ENCODE measurements around the gene MROH8.

Gene MROH8

DNA sequence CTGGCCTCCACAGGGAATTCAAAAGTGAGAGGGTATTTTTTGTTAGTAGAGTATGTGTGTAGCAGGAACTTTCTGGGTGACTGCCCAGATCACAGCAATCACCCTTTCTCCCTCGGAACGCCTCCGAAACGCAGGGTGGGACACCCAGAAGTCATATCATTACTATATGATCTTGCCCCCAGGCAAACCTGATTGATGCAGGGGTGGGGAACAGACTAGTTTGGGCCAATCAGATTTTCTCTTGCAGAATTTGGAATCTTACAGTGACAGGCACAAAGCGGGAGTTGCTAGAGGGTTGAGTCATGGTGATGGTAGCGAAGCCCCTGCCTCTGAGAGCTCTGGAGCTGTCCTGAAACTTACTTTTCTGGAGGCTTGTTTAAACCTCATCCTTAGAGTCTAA lies 16.7 kb downstream of the MROH8 start:
- Histone ChIP-seq H3K9me2 (replicated peaks; ENCODE audit: insufficient read depth, low read length) (no peaks in the 10 kb centered on the region), H3K79me2 (ENCODE audit: low read length) (no peaks in the 10 kb centered on the region), H3K4me3 (ENCODE audit: low read length) (no peak overlapping the region), H2AFZ (ENCODE audit: low read length) (no peak overlapping the region), H3F3A (ENCODE audit: insufficient read depth, low read length) (no peaks in the 10 kb centered on the region), H3K9ac (ENCODE audit: low read length) (no peak overlapping the region), H3K27ac (ENCODE audit: low read length) (no peak overlapping the region), H3K27me3 (replicated peaks; ENCODE audit: insufficient read depth, low read length) (no peaks in the 10 kb centered on the region), H3K9me3 (replicated peaks; ENCODE audit: insufficient read depth, low read length) (no peaks in the 10 kb centered on the region), H3K4me2 (ENCODE audit: low read depth, low read length) (no peak overlapping the region), H3K36me3 (replicated peaks; ENCODE audit: insufficient read depth, low read length) (no peaks in the 10 kb centered on the region), H4K20me1 (ENCODE audit: insufficient read depth, low read length) (no peaks in the 10 kb centered on the region), H3K4me1 (ENCODE audit: low read length) (peaks cover 8% of the 10 kb centered on the region)
- no peak for DNase-seq
- TF ChIP-seq EZH2phosphoT487 (IDR thresholded peaks at IDR 0.05; ENCODE audit: low read length) (no peak), EZH2 (optimal IDR thresholded peaks at IDR 0.05; ENCODE audit: low read depth, low read length) (no peak)
- TF ChIP-seq, protein P1, sequence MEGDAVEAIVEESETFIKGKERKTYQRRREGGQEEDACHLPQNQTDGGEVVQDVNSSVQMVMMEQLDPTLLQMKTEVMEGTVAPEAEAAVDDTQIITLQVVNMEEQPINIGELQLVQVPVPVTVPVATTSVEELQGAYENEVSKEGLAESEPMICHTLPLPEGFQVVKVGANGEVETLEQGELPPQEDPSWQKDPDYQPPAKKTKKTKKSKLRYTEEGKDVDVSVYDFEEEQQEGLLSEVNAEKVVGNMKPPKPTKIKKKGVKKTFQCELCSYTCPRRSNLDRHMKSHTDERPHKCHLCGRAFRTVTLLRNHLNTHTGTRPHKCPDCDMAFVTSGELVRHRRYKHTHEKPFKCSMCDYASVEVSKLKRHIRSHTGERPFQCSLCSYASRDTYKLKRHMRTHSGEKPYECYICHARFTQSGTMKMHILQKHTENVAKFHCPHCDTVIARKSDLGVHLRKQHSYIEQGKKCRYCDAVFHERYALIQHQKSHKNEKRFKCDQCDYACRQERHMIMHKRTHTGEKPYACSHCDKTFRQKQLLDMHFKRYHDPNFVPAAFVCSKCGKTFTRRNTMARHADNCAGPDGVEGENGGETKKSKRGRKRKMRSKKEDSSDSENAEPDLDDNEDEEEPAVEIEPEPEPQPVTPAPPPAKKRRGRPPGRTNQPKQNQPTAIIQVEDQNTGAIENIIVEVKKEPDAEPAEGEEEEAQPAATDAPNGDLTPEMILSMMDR (IDR thresholded peaks at IDR 0.05; ENCODE audit: low read length): no peak

DNA sequence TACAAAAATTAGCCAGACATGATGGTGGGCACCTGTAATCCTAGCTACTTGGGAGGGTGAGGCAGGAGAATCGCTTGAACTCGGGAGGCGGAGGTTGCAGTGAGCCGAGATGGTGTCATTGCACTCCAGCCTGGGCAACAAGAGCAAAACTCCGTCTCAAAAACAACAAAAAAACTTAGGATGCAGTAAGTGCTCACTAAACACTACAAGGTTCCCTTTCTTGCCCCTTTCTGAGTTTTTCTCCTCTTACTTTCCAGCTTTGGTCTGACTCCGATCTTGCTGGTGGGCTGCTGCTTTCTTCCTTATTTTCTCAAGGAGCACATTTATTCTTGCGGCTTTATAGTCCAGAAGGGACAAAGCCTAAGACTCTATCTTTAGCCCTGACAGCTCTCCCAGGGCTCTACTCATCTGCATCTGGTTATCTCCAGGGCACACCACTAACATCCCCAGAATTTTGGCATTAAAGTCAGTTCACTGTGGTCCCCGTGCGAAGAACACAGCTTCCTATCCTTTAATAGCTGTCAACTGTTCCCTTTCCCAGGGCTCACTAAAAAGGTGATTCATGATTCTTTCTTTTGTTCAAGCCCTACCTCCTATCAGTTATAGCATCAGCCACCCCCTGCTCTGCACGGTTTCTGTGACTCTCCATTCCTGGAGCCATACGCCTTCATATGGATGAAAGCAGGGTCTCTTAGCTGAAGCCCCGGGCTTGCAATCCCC lies 17.4 kb downstream of the MROH8 start:
- H3K4me2 ChIP-seq (ENCODE audit: low read depth, low read length): no peak overlapping the region
- H3K79me2 ChIP-seq (ENCODE audit: low read length): no peaks in the 10 kb centered on the region
- no peaks in the 10 kb centered on the region for H3F3A ChIP-seq (ENCODE audit: insufficient read depth, low read length)
- no peak overlapping the region for H3K27ac ChIP-seq (ENCODE audit: low read length)
- TF ChIP-seq, protein P1 (IDR thresholded peaks at IDR 0.05; ENCODE audit: low read length): no peak
- no peak for TF ChIP-seq EZH2 (optimal IDR thresholded peaks at IDR 0.05; ENCODE audit: low read depth, low read length)
- TF ChIP-seq EZH2phosphoT487 (IDR thresholded peaks at IDR 0.05; ENCODE audit: low read length): no peak
- DNase-seq: no peak
- peaks cover 8% of the 10 kb centered on the region for H3K4me1 ChIP-seq (ENCODE audit: low read length)
- no peaks in the 10 kb centered on the region for H3K36me3 ChIP-seq (replicated peaks; ENCODE audit: insufficient read depth, low read length)
- no peak overlapping the region for H3K9ac ChIP-seq (ENCODE audit: low read length)
- H3K27me3 ChIP-seq (replicated peaks; ENCODE audit: insufficient read depth, low read length): no peaks in the 10 kb centered on the region
- H3K4me3 ChIP-seq (ENCODE audit: low read length): no peak overlapping the region
- H3K9me3 ChIP-seq (replicated peaks; ENCODE audit: insufficient read depth, low read length): no peaks in the 10 kb centered on the region
- no peak overlapping the region for H2AFZ ChIP-seq (ENCODE audit: low read length)
- H3K9me2 ChIP-seq (replicated peaks; ENCODE audit: insufficient read depth, low read length): no peaks in the 10 kb centered on the region
- H4K20me1 ChIP-seq (ENCODE audit: insufficient read depth, low read length): no peaks in the 10 kb centered on the region

DNA sequence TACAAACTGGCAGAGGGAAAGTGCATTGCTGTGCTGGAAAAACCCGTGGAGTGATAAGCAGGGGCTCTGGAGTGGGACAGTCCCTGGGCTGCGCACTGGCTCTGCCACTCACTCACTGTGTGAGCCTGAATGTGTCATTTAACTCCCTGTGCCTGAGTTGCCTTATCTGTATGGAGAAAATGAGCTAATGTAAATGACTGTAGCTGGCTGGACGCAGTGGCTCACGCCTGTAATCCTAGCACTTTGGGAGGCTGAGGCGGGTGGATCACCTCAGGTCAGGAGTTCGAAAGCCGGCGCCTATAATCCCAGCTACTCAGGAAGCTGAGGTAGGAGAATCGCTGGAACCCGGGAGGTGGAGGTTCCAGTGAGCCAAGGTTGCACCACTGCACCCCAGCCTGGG lies 18.7 kb downstream of the MROH8 start:
- H3K4me3 ChIP-seq (ENCODE audit: low read length): no peak overlapping the region
- H3K9ac ChIP-seq (ENCODE audit: low read length): no peak overlapping the region
- H3K27me3 ChIP-seq (replicated peaks; ENCODE audit: insufficient read depth, low read length): no peaks in the 10 kb centered on the region
- H3K36me3 ChIP-seq (replicated peaks; ENCODE audit: insufficient read depth, low read length): no peaks in the 10 kb centered on the region
- TF ChIP-seq EZH2 (optimal IDR thresholded peaks at IDR 0.05; ENCODE audit: low read depth, low read length): no peak
- H3K79me2 ChIP-seq (ENCODE audit: low read length): no peaks in the 10 kb centered on the region
- no peak for DNase-seq
- H2AFZ ChIP-seq (ENCODE audit: low read length): no peak overlapping the region
- H3K9me3 ChIP-seq (replicated peaks; ENCODE audit: insufficient read depth, low read length): no peaks in the 10 kb centered on the region
- no peak overlapping the region for H3K27ac ChIP-seq (ENCODE audit: low read length)
- no peak overlapping the region for H3K4me2 ChIP-seq (ENCODE audit: low read depth, low read length)
- no peaks in the 10 kb centered on the region for H3F3A ChIP-seq (ENCODE audit: insufficient read depth, low read length)
- peaks cover 8% of the 10 kb centered on the region for H3K4me1 ChIP-seq (ENCODE audit: low read length)
- H3K9me2 ChIP-seq (replicated peaks; ENCODE audit: insufficient read depth, low read length): no peaks in the 10 kb centered on the region
- H4K20me1 ChIP-seq (ENCODE audit: insufficient read depth, low read length): no peaks in the 10 kb centered on the region

DNA sequence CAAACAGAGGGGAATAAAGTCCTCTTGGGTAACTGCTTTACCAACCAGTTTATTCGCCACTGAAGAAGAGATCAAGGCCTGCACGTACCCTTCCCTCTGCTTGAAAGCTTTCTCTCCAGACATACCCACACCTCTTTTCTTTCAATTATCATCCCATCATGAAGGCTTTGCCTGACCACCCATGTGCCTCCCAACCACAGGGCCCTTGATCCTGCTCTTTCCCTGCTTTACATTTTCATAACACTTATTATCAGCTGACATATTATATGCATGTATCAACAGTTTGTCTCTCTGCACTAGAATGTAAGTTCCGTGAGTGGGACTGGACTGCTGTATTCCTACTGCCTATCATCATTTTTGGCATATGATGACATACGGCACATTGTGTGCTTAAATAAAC lies 21.1 kb downstream of the MROH8 start:
- no peak overlapping the region for H3K4me2 ChIP-seq (ENCODE audit: low read depth, low read length)
- H3K9me2 ChIP-seq (replicated peaks; ENCODE audit: insufficient read depth, low read length): no peaks in the 10 kb centered on the region
- no peaks in the 10 kb centered on the region for H3K36me3 ChIP-seq (replicated peaks; ENCODE audit: insufficient read depth, low read length)
- no peak for DNase-seq
- H3K9me3 ChIP-seq (replicated peaks; ENCODE audit: insufficient read depth, low read length): no peaks in the 10 kb centered on the region
- no peaks in the 10 kb centered on the region for H3K4me1 ChIP-seq (ENCODE audit: low read length)
- H2AFZ ChIP-seq (ENCODE audit: low read length): no peak overlapping the region
- no peak overlapping the region for H3K9ac ChIP-seq (ENCODE audit: low read length)
- H3K27ac ChIP-seq (ENCODE audit: low read length): no peak overlapping the region
- H3F3A ChIP-seq (ENCODE audit: insufficient read depth, low read length): no peaks in the 10 kb centered on the region
- H3K27me3 ChIP-seq (replicated peaks; ENCODE audit: insufficient read depth, low read length): no peaks in the 10 kb centered on the region
- no peak overlapping the region for H3K4me3 ChIP-seq (ENCODE audit: low read length)
- H4K20me1 ChIP-seq (ENCODE audit: insufficient read depth, low read length): no peaks in the 10 kb centered on the region
- H3K79me2 ChIP-seq (ENCODE audit: low read length): no peaks in the 10 kb centered on the region
- TF ChIP-seq EZH2phosphoT487 (IDR thresholded peaks at IDR 0.05; ENCODE audit: low read length): no peak
- TF ChIP-seq EZH2 (optimal IDR thresholded peaks at IDR 0.05; ENCODE audit: low read depth, low read length): no peak
- TF ChIP-seq, protein P1 (IDR thresholded peaks at IDR 0.05; ENCODE audit: low read length): no peak
